HL-60/S4 (cell line): Measurements from ENCODE around the gene BPTF.
"Not testable (repeated sequence)": the region's sequence is repeated elsewhere in the genome, so short reads cannot be mapped to it uniquely, and the experiment has no call there.

ENCODE experiments used
- in situ Hi-C: fragments of 300-500 bp; cut with MboI; formaldehyde crosslinking; loops from 2 replicates; pipeline ENCODE4 v1.14.3; 2022; ENCODE audit warnings: low sequenced_read_pairs

Gene BPTF

DNA sequence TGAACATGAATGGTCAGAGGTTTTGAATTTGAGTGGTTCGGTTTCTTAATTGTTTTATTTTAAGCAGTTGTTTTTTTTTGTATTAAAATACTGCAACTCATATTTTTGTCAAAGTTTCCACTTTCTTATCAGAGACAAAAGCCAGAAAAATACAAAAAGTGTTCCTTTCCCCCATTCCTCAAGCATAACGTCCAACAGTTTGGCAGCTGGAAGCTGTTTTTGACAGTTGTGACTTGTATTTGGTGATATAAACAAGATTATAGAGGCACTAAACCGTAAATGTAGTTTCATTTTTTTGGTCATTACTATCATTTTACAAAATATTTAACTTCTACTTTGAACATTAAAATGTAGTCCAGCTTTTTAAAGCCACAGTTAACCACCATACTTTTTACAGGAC lies 135.0 kb downstream of the BPTF start:
- in situ Hi-C loops, result not testable (repeated sequence)

GRCh38 chr17:67962156-67962555 lies 136.9 kb downstream of the BPTF start:
- in situ Hi-C loops, result not testable (repeated sequence)

DNA sequence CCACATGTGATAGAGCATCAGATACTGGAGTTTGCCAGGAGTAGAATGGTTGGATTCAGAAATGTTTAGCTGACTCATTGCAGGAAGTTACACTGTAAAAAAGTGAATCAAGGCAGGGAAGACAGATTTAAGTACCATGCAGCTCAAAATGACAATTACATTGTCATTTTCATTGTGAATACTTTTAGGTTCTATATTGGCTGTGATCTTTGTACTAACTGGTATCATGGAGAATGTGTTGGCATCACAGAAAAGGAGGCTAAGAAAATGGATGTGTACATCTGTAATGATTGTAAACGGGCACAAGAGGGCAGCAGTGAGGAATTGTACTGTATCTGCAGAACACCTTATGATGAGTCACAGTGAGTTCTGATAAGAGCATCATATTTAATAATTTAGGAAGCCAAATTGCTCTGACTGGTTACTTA lies 137.9 kb downstream of the BPTF start:
- in situ Hi-C loops, result not testable (repeated sequence)

DNA sequence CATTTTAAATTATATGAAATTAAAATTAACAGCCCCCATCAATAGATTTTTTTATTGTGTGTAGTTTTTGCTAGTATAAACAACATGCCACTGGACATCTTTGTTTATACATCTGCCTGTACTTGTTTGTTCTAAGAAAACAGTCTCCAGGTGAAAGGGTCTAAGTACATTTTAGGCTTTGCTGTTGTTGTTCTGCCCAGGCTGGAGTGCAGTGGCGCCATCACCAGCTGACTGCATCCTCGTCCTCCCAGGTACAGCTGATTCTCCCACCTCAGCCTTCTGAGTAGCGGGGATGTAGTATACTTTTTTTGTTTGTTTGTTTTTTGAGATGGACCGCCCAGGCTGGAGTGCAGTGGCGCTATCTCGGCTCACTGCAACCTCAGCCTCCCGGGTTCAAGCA lies 145.5 kb downstream of the BPTF start:
- in situ Hi-C loops, result no loop called here

GRCh38 chr17:67974185-67974584 lies 148.9 kb downstream of the BPTF start:
- in situ Hi-C loops, result no loop called here

GRCh38 chr17:67974598-67975066 lies 149.3 kb downstream of the BPTF start:
- in situ Hi-C loops, result no loop called here

GRCh38 chr17:67976306-67976705 lies 151.0 kb downstream of the BPTF start:
- in situ Hi-C loops, result not testable (repeated sequence)

DNA sequence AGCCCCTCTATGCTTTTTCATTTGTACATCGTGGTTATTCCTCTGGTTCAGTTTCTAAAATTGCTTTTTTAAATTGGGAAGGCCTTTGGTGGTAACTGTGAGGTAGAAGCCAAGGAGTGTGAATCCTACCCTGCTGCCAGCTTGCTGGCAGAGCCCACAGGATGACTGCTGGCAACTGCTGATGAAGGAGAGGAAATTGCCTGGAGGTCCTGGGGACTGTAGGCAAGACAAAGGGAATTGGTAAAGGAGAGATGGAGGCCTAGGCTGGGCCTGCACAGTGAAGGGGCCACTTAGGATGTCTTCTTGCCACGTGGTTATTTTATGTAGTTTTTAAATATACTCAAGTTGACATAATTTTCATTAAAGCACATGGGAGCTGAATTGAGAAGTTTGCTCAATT lies 155.2 kb downstream of the BPTF start:
- in situ Hi-C loops, result no loop called here

DNA sequence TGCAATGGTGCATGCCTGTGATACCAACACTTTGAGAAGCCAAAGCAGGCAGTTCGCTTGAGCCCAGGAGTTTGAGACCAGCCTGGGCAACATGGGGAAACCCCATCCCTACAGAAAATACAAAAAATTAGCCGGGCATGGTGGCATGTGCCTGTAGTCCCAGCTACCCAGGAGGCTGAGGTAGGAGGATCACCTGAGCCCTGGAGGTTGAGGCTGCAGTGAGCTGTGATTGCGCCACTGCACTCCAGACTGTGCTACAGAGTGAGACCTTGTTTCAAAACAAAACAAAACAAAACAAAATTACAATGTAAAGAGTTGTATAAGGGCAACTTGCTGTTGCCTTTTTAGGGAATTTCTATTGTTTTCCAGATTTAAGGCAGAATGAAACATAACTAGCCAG lies 155.6 kb downstream of the BPTF start:
- in situ Hi-C loops, result not testable (repeated sequence)

DNA sequence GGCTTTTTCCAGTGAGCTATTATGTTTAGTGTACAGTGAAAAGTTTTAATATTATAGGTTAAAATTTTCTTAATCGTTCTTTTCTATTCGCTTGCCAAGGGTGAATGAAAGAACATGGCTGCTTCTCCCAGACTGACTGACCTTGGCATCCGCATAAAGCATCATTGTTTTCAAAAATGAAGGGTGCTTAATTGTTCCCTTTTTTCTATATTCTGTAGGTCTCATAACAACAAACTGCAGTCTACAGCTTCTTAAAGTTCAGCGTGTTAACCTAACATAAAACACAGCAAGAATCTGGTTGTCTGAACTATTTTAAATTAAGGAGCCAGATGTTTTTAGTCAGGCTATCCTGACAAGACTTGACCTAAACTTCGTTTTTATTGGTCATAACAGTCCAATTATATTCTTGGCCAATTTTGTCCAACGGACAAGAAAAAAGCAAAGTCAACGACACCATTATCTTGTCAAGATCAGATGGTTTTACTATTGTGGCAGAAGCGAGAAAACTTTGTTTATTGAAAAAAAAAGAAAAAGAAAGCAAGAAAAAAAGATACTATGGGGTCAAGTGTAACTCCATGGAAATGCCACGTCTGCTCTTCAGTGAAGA lies 156.8 kb downstream of the BPTF start:
- in situ Hi-C loops, result no loop called here

DNA sequence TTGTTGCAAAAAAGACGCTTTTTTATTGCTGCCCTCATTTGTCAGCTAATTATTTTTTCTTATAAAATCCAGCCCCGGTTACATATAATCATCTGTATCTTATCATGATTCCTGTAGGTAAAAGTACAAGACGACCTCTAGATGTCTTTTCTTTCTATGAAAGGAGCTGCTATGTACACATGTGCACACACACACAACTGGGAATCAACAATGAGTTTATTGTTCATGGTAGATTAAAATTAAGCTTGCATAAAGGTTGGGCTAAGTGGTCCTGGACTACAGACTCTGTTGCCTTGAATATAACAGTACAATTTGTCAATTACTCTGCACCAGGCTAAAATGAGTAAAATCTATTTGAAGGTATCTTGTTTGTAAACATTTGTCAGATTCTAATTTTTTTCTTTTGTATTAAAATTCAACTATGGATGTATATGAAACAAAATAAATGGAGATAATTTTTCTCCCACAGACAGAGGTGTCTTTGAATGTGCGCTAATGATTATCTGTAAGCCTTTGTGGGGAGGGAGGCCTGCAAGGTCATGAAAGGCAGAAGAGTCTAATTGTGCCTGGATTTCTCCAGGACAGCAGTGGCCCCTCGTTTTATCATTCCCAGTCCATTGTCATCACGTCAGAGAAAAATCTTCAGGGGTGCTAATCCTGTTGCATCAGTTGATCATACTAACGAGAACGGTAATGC lies 157.5 kb downstream of the BPTF start:
- in situ Hi-C loops, result no loop called here

DNA sequence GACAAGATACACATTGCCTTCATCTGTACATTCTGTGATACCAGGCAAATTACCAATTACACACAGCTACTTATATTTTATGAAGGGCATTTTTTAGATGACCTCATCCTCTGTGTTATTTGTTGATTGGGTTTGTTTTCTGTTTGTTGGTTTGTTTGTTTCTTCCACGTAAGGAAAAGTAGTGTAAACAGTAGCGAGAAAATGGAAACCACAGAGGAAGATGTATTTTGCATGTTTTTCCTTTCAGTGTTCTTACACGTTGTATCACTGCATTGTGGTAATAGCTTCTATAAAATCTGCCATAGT lies 158.0 kb downstream of the BPTF start:
- in situ Hi-C loops, result no loop called here

GRCh38 chr17:67990909-67991308 lies 165.6 kb downstream of the BPTF start:
- in situ Hi-C loops, result no loop called here

DNA sequence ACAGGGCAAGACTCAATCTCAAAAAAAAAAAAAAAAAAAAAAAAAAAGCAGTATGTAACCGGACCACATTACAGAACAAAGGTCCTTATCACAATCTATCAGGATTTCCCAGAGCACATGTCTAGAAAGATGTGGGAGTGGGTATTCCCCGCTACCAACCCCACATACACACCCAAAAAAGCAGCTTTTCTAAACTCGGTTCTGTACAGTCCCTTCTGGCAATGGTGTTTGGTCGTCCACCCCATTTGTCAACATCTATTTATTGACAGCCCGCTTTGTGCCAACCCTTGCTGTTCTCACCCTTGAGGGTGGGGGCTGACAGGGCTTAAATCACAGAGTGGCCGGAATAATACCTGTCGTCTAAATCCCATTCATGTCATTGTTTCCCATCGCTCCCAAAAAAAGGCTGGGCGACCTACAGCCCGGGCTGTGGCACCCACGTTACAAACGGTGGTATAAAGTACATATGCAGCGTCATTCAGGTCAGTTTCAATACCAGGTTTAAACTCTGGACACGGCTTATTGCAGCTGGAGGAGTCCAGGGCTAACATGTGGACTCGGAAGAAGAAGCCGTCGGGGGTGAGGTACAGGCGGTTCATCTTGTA lies 167.3 kb downstream of the BPTF start:
- in situ Hi-C loops, result no loop called here

GRCh38 chr17:67993153-67993997 lies 168.1 kb downstream of the BPTF start:
- in situ Hi-C loops, result no loop called here

DNA sequence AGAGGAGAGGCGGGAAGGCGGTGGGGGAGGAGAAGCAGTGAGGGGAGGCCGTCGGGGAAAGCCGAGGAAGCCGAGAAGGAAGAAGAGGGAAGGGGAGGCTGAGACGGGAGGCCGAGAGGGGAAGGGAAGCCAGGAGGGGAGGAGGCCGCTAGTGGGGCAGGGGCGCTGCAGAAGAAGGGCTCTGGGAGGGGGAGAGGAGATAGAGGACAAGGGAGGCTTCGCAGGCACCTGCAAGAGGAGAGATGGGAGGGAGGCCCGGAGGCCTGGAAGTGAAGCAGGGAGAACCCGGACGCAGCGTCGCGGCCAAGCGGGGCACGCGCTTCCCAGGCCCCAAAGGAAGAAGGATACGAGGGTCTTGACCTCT lies 168.7 kb downstream of the BPTF start:
- in situ Hi-C loops, result no loop called here

- in situ Hi-C loops, result no loop called here
Observed at GRCh38 chr17:67994817-67995569, 169.7 kb downstream of the BPTF start.

DNA sequence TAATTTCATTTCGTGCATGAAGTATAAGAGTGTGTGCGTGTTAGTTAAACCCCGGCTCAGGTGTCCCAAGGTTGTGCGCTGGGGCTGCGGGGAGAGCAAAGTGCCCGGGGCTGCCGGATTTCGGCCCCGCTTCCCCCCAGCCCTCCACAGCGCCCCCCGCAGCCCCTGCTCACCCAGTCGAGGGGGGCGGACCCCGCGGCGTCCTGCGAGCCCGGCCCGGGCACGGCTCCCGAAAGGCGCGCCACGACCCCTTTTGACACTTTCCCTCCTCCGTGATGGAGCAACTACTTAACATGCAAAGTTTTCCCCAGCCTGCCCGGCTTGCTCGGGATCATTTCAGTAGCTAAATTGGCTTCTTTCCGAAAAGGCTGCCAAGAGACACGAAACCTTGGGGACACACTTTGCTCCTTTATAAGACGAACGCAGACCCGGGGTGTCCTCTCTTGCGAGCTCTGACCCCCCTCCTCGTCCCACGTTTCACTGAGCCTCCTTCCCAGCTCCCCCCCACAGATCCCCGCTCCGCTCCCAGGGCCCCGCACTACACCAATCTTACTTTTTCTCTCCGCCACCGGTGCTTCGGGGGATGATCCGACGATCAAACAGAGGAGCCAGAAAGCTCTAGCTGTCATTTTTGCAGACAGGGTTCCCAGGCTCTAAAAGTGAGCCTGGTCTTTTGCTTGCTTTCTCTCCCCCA lies 170.4 kb downstream of the BPTF start:
- in situ Hi-C loops, result no loop called here

- in situ Hi-C loops, result not testable (repeated sequence)
Observed at GRCh38 chr17:67996301-67997171, 171.2 kb downstream of the BPTF start, which contains the start of gene C17orf58. C17orf58 (minus strand) TSS chr17:67996469; CDS start chr17:67996198, 271 bp downstream.
